NCI-H510A (cell line): Measurements from ENCODE around the gene AFF3.
A peak's percentile ranks its signal among the peaks of the same experiment; 100 is the strongest.

Experiments used
- DNase-seq: peaks from one replicate; lab custom pipeline; 2025; lab: John Stamatoyannopoulos, UW

The AFF3 gene

DNA sequence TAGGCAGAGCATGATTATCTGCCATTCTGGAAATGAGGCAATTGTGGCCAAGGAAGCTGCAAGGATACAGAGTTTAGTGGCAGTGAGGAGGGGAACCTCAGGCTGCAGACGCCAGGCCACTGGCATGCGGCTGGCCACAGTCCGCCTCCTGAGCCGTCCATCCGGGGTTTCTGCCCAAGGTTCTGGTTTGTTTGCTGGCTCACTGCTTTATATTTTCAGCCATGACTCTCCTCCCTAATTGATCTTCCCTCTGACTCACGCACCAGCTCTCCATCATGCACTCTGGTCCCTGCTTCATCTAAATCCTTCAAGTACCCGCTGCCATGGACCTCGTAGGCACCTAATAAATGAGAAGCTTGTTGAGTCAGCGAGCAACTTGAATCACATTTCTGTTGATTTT, 544.8 kb downstream of the AFF3 start:
- DNase-seq = no peak

DNA sequence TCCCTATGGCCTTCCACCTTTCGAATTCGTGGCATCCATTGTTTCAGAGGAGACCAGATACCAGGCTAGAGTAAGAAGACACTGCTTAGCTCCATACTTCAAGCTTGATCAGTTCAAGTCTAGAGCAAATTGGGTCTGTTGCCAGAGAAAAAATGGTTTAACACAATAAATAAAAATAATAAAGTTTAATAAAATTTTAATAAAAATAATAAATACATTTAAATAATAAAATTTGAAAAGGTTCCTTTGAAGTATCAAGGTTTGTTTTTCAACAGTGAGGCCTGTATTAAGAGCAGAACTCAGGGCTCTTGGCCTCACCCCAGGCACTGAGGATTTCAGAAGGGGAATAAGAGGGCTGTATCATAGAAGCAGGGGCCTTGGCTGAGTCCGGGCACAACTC, 547.0 kb downstream of the AFF3 start:
- no peak for DNase-seq

DNA sequence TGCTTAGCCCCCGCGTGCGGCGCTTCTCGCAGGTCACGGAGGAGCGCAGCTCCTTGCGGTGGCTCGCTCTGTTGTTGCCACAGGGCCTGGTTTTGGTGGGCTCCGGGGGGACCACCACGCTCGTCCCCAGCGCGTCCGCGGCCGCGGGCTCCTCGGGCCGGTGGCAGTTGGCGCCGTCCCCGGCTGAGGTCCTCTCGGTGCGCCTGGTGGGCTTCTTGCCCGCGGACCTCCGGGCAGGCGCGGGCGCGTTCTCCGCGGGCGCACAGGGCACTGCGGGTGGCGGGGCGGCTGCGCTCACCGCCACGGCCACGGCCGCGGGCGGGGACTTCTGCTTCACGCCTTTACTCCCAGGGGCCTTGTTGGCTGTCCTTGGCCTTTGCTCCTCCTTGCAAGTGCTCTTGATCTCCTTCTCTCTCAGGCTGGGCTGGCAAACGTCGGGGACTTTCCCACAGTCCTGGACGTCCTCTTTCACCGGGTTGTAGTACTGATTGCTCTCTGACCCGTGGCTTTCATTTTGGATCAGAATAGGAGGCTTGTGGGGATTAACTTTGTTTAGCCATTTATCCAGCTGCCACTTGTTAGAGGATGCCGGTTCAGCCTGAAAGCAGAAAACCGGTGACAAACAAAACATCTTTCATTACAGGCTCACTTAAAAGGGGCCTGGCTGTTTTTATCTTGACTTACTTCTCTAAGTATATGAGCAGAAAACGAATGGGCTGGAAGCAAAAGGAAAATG, 548.5 kb downstream of the AFF3 start:
- no peak for DNase-seq

DNA sequence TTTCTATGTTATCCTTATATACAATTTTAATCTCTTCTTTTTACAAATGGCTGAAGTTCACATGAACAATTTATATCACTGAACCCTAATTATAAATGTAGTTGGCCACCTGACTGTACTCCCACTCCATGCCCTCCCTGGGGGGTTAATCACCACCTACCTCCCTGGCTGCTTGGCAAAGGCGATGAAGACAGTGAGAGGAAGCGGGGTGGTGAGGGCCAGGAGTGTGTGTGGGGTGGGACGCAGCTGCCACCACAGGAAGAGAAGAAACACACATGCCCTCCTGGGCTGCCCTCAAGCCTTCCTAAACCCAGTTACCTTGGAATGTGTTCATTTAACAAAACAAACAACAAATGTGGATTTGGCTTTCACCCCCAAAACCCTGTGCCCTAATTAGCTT, 565.6 kb downstream of the AFF3 start:
- no peak for DNase-seq

DNA sequence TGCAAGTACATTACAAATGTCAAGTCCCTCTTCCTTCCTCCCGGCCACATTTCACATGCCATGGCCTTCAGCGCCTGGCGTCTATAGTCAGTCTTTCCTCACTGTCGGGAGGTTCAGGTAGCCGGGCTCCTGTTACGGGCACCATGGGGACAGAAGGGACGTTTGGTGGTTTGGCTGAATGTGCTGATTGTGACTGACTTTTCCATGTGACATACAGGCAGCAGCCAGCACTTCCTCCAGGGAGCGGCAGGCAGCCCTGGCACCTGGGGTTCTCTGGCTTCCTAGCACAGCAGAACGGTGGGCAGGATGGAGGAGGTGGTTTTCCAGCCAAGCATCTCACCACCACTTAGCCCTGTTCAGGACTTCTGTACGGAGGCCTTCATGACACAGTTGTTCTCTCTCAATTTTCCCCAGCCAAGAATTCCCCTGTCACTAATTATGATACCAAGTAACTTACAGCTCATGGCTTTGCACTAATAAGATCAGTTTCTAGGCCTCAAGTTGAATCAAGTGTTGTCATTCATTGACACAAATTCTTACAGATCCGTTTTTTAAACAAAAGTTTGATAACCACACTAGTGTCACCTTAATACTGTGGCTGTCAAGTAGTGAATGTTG, 568.6 kb downstream of the AFF3 start:
- no peak for DNase-seq

DNA sequence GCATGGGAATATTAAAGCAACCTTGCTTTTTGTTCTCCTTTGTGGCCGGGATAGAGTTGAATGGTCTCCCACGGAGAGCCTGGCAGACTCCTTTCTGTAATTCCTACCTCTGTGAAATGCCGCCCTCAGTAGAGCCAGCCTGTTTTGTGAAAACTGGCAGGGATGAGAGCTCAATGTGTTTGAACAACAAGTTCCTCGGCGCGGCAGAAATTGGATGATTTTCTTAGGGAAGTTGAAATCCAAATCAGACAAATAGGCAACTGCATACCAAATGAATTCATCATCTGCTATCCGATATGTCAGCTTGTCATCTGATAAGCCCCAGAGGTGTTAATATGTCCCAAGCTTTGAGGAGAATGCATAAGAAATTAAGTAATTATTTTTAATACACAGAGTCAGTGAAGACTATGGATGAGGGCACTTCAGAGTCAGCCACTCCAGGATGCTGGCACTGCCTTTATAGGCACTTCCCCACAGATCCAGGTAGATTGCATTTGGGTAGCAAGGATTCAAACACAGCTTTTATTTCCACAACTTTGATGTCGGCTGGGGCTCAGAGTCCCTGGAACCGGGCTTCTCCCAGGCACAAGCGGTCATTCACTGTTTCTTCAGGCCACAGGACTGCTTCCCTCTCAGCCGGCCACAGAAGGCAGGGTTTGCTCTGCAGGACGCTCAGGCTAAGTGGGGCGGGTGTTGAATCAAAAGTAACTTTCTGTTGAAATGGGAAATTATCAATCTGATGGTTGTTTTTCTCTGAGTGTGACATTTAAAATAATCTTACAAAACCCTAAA, 569.8 kb downstream of the AFF3 start:
- DNase-seq = no peak

DNA sequence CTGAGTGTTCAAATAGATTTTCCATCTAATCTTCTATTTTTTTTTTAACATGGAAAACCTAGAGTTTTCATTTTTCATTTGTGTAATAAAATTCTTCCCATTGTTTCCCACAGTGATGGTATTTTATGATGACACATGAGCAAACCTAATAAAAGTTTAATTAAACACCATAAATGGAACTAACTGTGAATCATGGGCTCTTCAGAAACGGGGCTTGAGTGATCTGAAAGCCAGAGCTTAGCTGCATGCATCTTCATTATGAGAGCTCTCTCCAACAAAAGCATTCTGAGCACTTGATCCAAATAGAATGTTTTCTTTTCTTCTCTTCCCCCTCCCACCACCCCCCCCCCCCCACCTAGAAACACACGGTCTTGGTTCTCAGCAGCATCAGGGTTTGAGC, 570.4 kb downstream of the AFF3 start:
- no peak for DNase-seq

DNA sequence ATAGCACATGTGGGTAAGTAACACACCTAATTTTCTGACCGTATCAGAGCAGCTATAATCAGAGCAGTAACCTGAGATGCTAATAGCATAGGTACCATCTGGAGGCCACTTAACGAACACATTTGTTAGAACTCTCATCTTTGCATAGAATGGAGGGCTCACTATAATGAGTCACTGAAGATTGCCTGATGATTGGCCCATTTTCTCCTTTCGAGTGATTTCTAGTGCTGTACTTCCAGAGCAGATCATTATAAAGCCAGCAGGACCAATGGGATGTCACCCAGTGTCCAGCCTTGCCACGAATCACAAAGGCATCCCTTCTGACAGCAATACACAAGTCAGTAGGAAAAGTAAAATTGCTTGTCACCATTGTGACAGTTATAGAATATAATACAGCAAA, 570.9 kb downstream of the AFF3 start:
- DNase-seq = peak; percentile 78

DNA sequence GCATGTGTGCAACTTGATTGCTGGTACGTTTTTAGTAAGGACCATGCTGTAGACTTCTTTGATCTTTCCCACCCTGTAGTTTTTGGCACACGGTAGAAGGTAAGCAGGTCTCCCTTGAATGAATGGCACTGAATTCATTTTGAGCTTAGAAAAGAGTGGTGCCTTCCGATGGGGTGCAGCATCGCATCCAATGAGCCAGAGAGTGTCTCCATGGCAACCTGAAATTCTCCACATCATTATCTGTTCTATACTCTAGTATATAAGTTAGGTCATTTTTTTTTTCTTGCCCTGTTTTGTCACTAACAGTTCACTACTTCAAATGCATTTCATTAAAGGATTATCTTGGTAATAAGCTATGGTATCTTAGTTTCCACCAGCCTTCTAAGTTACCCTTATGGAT, 571.4 kb downstream of the AFF3 start:
- DNase-seq = no peak

DNA sequence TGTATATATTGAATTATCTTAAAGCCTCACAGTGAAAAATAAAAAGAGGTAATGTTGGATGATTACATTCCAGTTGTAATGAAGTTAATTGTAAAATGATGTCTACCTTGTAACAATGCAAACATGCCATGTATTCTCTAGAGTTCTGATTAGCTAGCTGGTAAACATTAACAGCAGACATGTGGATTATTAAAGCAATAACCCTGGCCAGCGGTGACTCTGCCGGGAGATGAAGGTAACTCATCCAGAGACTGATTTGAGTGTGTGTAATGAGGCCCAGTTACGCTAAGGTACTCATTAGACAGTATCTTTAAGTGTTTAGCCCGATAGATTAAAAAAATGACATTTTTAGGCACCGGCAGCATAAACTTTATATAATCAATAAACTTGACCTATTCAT, 573.0 kb downstream of the AFF3 start:
- DNase-seq = no peak

DNA sequence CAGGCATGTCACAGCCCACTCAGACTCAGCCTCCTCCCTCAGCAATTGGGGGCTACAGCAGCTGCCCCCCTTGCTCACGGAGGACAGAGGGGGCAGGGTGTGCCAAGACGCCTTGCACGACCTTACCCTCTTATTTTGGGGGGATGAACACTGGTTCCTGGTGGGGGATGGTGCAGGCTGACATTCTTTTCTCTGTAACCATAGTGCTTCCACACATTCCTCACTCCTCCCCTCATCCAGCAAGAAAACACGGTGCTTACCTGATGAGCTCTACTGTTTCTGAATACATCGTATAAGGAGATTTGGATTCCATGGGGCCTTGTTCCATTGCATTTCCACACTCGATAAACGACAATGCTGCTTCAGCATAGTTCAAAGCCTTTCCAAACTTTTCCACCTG, 577.2 kb downstream of the AFF3 start:
- DNase-seq = no peak

DNA sequence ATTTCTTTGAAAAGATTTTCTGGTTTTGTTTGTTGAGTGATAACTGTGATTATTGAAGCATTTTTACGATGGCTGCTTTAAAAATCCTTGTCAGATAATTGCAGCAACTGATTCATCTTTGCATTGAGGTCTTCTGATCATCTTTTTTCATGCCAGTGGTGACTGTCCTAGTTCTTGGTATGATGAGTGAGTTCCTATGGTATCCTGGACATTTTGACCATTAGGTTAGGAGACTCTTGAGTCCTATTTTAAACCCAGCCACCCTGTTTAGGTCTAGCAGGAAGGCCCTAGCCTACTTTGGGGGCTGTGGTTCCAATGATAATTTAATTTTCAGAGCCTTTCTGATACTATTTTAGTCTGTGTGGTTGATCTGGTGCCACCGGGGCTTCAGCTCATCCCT, 579.9 kb downstream of the AFF3 start:
- DNase-seq = no peak

DNA sequence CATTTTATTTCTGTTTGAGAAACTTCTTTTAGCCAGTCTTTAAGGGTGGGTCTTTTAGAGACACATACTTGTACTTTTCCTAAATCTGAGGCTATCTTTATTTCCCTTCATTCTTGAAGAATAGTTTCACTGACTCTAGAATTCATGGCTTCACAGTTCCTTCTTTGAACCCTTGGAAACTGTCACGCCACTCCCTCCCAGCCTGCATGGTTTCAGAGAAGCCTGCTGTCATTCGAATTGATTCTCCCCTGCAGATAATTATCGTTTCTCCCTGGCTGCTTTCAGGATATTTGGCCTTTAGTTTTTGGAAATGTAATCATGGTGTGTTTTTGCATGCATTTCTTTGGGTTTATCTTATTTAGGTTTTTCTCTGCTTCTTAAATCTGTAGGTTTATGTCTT, 580.6 kb downstream of the AFF3 start:
- DNase-seq = no peak

DNA sequence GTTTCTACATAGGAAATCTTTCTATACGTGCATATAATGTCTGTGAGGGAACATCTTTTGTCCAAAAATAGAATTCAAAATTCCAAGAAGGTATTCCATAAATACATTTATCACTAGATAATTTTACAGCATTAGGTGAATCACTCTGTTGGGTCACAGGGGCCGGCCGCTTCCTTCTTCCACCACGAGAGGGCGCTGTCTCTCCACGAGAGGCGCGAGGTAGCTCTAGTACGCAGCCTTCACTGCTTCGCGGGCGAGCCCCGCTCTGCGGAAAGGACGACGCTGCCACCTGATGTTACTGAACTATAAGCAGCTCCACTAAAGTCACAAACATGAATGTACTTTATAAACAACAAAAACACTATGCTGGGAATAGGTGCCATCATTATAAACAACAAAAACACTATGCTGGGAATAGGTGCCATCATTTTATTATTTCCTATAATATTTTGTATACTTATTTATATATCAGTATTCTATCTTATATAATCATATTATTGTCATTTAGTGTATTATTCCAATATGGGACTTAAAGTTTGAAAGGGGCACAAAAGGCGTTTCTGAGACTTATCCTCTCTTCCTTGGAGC, 583.2 kb downstream of the AFF3 start:
- DNase-seq = peak; percentile 46

DNA sequence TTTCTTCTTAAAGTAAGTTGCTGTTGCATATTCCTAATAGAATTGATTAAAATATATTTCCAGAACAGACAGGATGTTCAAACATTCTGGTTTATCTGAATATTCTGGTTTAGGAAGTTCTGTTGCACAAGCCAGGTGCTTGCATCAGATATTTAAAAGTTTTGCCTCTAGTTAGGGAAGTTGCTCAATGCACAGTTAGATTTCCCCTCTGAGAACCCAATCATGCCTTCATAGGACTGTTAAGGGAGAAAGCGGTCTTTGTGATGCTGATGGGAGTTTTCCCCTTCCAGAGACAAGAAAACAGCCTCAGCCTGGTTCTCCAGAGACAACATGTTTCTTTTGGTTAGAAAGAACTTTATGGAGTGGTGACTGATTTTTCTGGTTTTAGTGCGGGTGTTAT, 587.0 kb downstream of the AFF3 start:
- no peak for DNase-seq

DNA sequence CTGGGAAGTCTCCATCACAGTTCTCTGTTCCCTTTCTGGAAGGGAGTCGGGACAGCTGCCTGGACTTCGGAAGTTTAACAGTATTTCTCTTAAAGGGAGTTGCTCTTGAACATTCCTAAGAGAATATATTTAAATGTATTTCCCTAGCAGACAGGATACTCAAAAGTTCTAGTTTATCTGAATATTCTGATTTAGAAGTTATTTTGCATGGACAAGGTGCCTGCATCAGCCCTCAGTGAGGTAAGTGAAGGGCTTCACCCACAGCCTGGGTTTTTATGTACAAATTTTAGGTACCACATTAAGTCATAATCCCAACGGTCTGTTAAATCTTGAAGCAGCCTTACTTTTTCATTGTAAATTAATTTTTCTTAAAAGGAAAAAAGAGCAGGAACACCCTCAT, 587.5 kb downstream of the AFF3 start:
- no peak for DNase-seq

DNA sequence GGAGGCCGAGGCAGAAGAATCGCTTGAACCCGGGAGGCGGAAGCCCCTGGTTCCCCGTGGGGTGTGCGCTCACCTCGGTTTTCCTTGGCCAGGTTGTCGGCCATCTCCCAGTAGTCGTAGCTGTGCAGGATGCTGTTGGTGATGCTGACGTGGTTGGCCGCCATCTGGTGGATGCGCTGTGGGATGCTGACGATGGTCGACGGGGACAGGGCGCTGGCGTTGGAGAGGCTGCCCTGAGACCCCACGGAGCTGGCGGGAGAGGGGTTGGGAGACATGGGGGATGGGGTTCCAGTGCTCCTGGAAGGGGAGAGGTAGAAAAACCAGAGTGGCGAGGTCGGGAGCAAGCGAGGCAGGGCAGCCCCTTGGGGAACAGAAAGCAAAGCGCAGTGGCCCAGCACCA, 588.2 kb downstream of the AFF3 start:
- DNase-seq = peak; percentile 17

DNA sequence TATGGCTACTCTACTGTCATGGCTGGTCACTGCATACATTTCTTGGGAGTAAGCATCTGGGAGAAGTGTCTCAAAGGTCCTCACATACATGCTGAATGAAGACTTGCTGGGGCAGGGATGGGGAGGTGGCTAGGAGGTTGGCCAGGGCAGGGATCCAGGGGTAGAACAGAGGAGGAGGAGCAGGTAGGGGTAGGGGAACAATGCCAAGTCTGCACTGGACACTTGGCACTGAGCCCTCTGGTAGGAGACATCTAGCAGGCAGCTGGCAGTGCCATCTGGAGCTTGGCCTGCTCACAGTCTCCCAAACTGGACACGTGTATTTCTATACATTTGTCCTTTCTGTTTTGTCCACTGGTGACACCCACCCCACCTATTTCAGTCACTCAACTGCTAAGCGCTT, 589.9 kb downstream of the AFF3 start:
- DNase-seq = no peak

DNA sequence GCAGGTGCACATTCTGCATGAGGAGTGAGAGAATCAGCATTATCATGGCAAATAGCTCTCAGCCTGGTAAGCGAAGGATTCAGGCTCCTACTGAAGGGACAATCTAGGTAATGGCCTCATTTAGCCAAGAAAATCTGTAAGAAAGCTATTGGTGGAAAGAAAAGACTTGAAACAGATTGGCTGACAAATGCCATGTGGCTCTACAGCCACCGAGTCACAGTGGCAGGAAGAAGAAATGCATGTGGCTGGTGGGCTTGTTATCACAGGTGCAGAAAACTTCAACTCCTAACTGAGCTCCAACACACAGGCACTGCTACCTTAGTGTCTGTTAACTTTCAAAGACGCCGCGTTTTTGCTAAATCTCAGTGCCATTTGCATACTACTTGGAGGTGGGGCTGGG, 592.0 kb downstream of the AFF3 start:
- no peak for DNase-seq

DNA sequence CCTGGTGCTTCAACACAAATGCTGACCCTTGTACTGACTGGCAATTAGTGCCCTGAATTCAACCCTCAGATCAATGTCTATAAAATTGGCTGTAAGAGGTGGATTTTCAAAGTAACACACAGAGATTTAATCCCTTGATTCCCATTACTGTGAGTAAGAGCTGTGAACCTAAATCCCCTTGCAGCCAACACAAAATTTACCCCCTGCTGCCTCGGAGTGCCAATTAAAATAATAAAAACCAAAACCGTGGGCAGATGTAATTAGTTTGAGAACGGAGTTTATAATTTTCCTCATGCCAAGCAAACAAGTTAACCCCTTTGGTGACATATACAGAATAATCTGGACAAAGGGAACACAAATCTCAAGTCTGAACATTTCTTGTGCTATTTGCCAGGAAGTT, 596.8 kb downstream of the AFF3 start:
- DNase-seq = no peak

DNA sequence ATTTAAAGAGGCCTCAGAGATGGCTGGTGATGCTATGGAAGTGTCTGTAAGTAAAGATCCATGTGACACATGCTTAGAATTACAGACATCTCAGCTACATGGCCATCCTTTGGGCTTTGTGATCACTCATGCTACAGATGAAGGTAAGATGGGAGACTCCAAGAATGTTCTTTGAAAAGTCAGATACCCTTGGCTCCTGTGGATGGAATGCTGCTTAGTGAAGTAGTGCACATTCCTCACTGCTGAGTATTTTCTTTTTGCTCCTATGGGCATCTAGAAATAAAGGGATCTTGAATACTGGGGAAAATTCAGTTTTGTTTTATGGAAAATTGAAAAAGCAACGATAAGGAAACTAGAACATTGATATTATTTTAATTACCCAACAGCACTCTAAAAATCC, 597.3 kb downstream of the AFF3 start:
- no peak for DNase-seq

DNA sequence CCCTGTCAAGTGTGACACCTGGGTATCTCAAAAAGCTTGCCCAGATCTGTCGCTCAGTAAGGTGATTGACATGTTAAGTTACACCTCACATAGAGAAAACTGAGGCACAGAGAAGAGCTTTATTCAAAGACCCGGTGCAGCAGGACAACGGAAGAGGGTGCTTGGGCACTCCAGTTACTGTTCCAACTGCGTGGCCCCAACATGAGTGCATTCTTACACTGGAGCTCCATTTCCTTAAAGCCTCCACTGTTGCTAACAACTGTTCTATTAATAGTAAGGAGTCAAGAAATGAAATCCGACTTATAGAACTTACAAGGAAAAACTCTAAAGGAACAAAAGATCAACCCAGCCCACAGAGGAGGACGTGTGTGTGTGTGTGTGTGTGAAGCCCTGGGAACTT, 597.8 kb downstream of the AFF3 start:
- no peak for DNase-seq

DNA sequence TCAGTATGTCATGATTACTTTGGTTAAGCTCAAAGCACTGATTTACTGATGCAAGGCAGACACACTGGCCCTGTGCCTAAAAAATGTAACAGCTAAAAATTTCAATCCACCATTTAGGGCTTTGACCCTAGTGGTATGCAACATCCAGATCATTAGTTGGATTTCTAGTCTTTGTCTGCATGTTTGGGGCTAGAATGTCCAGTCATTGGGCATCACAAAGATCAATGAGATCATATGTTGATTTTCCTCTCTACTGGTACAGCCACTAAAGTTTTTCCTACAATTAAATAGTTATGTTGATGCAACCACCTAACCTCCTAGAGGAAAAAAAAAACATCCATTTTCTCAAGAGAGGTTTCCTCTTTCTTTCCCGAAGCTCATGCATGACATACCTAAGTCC, 599.1 kb downstream of the AFF3 start:
- no peak for DNase-seq
